Stimulated activated CD4-positive, alpha-beta T cell treated with anti-CD3 and anti-CD28 coated beads, Interleukin-1b, Interleukin-23, amount 100 ng/mL, for 48 hours (primary cell): ENCODE results near the gene NDUFV2.

Source experiments
- DNase-seq: peaks from one replicate; pipeline ENCODE4 v3.0.0-alpha.2; 2020

NDUFV2 gene

DNA sequence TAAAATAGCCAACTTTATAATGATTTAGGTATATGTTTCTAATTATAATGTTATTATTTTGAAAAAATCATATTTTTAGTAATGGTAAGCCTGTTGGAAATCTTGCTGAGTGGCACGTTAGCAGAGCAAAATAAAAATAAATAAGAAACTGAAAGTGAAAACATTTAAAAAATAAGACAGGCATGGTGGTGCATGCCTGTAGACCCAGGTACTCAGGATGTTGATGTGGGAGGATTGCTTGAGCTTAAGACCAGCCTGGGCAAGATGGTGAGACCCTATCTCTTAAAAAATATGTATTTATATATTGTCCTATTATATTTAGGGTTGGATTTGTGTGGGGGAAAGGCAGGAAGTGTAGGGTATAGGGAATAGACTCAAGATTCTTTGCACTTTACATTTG, 18.3 kb downstream of the NDUFV2 start:
- DNase-seq: no peak

DNA sequence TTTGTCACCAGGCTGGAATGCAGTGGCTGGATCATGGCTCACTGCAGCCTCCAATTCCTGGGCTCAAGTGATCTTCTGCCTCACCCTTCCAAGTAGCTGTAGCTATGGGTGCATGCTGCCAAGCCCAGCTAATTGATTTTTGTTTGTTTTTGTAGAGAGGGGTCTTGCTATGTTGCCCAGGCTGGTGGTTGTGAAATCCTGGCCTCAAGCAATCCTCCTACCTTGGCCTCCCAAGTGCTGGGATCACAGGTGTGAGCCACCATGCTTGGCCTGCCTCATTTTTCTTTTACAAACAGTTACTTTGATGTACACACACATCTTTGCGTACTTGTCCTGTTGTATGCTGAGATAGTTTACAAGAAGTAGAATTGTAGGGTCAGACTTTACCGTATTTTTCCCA, 21.0 kb downstream of the NDUFV2 start:
- DNase-seq: no peak

DNA sequence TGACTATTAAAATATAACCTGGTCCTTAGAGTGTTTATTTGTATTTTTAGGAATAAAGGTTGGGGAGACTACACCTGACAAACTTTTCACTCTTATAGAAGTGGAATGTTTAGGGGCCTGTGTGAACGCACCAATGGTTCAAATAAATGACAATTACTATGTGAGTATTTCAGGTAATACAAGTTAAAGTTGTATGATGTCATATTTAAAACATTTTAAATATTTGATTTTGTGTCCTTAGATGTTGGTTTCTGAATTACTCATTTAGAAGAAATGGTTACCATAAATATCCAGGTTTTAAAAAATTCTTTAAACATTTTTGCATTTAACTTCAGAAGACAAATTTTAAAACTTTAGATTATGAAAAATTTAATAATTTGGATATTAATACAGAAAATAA, 22.3 kb downstream of the NDUFV2 start:
- DNase-seq: no peak

DNA sequence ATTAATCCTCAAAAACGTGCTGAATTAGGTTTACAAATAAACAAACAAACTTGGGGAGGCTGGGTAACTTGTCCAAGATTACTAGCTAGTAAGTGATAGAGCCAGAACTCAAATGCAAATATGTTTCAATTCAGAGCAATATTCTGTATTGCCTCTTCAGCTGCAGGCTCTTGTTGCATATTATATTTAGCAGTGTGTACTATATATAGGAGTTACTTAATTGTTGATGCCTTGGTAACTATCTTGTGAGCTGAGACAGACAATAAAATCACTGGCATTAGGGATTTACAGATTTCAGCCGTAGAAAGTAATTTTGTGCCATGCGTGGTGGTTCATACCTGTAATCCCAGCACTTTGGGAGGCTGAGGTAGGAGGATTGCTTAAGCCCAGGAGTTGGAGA, 23.8 kb downstream of the NDUFV2 start:
- no peak for DNase-seq

DNA sequence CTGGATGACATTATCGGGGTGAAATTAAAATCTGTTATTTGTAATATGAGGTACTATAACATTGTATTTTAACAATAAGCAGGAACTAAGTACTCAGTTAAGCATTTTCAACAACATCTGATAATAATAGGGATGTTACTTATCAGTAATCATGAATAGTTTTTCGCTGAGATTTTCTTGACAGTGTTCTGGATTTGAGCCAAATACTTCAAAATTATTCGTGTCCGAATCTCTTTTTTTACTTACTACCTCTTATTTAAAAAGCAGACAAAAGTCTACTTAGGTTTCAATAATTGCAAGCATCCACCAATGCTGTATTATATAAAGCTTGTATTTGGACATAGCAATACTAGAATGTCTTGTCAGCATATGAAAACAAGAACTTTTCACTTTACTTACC, 27.7 kb downstream of the NDUFV2 start:
- DNase-seq: no peak

DNA sequence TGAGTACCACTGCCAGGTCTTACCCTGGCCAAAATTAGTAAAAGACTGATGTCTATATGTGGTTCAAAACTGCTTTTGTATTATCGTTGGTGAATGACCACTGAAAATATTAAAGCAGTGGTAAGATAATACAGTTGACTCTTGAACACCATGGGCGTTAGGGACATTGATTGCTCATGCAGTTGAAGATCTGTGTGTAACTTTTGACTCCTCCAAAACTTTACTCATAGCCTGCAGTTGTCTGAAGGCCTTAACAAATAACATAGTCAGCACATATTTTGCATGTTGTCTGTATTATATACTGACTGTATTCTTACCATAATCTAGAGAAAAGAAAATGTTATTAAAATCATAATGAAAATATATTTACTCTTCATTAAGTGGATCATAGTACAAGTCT, 28.3 kb downstream of the NDUFV2 start:
- no peak for DNase-seq

DNA sequence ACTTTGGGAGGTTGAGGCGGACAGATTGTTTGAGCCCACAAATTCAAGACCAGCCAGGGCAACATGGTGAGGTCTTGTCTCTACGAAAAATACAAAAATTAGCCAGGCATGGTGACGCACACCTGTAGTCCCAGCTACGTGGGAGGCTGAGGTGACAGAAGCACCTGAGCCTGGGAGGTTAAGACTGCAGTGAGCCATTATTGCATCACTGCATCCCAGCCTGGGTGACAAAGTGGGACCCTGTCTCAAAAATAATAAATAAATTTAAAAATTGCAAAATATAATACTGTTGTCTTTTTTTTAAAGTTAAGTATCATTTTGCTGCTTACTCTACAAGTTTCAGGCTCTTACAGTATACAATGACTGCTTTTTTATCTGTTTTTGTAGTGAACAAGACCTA, 30.1 kb downstream of the NDUFV2 start:
- no peak for DNase-seq

DNA sequence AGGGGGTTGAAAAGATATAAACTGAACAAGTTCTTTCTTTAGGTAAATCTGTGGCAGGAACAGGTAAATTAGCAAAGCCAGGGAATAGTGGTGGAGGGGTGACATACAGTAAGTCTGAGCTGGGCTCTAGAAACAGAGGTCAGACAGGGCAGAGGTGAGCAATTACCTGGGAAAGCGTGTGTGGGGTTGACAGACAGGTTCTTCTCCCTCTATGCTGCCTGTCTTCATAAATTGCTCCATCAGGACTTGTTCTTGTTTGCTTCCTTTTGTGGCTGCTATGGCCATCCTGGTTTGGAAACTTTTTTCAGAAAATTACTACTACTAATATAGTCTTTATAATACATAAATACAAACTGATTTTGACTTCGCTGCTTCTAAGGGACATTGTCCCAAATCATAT, 30.7 kb downstream of the NDUFV2 start:
- no peak for DNase-seq

DNA sequence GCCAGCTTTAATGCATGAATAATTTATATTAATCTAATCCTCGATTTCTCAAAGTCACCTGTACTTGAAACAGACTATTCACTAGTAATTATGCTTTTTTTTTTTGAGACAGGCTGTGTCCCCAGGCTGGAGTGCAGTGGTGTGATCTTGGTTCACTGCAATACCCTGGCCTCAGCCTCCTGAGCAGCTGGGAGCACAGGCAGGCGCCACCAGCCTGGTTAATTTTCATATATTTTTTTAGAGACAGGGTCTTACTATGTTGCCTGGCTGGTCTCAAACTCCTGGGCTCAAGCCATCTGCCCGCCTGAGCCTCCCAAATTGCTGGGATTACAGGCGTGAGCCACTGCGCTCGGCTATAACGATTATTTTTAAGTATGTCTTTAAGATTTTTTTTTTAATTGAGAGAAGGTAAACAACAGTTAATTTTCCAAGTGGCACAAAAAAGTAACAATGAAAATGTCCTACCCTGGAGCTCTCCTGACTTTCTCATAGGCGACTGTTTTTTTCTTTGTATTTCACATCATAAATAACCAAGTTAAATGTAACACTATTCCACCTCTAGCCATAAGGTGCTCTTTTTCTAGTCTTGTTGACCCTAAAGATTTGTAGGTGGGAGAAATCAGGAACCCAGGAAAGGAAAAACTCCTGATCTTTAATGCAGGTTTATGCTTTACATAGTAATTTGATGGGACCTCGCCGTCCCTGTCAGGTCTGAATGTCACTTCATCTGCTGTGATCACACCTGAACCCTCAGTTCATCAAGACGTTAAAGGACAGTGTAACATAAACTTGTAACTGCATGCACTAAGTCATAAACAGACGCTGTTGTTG, 32.8 kb downstream of the NDUFV2 start:
- DNase-seq: no peak

DNA sequence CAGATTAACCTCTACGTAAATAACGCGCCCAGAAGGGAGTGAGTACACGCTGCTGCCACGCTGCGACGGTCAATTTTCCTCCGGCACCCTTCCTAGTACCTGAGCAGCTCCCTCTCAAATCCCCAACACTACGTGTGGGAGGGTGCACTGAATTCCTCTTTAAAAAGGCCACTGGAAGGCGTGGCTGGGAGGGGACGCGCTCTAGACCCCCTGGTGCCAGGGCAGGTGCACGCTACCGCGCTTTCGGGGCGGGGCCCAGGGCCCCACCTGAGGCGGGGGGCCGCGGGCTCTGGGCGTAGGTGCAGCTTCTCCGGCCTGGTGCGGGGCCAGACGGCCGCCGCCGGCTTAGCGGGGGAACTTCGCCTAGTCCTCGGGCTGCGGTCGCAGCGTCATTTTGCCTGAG, 33.4 kb downstream of the NDUFV2 start:
- DNase-seq: no peak

DNA sequence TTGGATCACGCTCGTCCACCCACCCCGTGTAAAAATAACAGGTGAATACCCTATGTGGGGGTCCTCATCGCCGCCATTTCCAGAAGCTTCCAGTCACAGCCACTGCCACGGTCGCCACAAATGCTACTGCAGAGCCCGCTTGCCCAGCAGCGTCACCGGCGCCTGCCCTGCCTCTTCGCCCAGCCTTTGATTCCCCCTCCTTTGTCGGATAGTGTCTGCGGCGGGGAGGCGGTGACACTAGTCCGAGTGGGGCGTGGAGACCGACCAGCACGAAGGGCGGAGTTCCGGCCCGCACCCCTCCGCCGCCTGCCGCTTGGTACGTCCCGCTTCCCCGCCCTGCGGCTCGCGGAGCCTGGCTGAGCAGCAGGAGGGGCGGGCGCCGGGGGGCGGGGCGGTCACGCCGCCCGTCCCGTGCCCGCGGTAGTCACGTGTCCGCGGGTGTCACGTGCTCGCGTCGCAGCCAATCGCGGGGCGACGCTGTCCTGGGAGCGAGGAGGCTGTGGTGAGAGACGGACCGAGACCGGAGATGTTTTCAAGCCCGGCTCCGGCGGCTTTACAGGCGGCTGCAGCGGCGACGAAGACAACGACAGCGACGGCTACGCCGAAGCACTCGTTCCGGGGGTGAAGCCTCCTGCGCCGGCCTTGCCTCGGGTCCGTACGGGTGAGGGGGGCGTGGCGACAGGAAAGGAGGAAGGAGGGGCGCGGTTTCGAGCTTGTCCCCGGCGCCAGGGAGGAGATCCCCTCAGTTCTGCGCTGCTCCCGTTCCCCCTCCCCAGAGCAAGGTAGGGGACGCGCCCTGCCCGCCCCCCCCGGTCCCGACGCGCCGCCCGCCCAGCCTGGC, 34.0 kb downstream of the NDUFV2 start, which contains the start of gene ANKRD12:
Gene ANKRD12, plus strand, starts transcription at position 467 of the 841 bp plus-strand sequence. CDS start 45,652 bp downstream, outside the sequence.
- peak; percentile 97 for DNase-seq

DNA sequence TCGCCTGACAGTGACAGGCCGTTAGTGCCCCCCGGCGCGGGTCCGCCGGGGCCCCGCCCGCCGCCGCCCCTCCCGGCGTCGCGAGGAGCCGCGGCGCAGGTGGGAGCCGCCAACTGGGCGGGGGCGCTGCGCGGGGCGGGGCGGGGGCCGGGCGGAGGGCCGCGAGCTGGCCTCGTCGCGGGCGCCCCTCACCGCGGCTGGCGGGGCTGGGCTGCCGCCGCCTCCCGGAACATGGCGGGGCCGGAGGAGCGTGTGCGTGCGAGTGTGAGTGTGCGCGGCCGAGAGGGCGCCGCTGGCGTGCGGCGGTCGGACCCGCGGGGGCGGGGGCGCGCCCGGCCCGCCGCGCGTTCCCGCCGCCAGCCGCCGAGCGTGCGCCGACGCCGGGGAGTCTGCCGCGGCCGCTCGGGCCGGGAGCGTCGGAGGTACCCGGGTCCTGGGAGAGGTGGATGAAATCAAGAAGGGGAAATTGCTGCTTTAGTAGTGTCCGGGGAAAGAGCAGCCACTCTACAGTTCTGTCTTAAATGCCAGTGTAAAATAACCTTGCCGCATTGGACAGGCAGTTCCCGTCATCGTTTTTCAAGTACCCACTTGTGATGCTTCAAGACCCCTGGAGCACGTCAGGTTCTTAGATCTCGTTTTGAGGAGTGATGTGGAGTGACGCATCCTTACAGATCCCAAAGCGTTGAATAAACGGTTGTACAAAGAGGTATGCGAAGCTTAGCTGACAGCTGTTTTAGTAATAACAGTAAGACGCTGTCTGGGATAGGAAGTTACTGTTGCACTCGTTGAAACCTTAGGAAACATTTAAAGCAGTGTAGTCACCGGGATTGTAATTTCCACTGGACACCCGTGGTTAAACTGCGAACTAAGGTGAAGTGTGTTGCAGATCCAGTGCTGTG, 34.9 kb downstream of the NDUFV2 start:
- DNase-seq: peak; percentile 63

DNA sequence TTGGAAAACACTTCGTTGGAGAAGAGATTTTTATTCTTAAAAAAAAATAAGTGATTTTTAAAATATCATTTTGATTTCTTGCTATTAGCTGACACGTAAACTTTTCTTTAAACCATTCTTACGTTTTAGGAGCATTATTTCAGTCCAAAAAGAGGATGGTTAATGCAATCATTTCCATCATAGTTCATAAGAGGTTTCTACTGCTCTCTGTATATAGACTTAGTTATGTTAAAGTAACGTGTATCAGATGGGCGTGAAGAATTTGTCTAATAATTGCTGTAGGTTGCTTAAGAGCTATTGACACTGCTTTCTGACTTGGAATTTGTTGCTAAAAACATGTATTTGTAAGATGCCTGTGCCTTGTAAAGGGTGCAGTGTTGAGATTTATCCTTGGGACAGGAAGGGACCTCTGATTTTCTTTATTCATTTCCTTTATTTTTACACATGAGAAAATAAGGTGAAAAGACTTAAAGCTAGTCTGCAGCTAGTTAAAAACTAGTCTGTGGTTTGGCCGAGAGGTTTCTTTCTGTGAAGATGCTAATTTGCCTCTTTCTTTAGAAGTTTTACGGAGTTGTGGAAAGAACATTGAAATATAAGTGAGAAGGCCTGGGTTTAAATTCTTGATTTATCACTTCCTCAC, 37.0 kb downstream of the NDUFV2 start:
- no peak for DNase-seq

DNA sequence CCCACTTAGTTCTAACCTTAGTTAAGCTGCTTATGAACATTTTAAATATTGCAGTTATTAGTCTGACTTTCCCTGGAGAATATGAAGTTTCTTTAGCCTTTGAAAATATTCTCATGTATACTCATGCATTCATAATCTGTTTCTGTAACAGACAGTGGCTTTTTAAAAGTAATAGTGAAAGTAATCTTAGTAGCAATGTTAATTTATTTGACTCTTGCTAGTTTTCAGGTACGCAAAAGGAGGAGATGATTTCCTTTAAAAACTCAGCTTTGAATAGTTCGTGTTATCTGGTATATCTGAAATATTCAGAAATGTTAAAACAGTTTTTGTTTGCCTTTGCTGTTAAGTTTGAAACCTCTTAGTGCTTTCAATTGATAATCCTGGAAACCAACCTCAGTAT, 37.9 kb downstream of the NDUFV2 start:
- DNase-seq: no peak

DNA sequence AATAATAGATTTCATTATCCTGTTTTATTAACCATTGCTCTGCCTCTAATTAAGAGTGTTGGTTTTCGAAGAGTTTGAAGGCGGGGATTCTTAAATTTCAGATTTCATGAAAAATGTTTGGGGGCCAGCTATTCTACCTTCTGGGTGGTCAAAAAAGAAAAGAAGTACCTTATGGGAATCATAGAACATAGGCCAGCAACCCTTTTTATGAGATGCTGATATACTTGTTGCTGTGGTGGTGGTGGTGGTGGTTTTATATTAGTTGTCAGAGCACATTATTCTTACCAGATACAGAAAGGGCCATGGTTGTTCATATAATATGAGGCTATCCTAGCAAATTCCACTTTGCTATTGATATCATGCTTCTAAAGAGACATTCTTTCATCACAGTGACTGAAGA, 38.5 kb downstream of the NDUFV2 start:
- no peak for DNase-seq

DNA sequence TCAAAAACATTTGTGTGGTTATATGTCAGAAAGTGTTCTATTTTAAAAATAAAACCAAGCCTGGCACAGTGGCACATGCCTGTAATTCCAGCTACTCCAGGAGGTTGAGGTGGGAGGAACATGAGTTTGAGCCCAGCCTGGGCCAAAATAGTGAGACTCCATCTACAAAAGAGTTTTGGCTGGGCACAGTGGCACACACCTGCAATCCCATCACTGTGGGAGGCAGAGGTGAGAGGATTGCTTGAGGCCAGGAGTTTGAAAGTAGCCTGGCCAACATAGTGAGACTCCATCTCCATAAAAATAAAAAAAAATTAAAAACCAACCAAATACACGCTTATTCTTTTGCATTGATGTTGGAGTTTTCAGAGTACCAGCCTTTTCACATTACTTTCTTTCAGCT, 43.7 kb downstream of the NDUFV2 start:
- no peak for DNase-seq

DNA sequence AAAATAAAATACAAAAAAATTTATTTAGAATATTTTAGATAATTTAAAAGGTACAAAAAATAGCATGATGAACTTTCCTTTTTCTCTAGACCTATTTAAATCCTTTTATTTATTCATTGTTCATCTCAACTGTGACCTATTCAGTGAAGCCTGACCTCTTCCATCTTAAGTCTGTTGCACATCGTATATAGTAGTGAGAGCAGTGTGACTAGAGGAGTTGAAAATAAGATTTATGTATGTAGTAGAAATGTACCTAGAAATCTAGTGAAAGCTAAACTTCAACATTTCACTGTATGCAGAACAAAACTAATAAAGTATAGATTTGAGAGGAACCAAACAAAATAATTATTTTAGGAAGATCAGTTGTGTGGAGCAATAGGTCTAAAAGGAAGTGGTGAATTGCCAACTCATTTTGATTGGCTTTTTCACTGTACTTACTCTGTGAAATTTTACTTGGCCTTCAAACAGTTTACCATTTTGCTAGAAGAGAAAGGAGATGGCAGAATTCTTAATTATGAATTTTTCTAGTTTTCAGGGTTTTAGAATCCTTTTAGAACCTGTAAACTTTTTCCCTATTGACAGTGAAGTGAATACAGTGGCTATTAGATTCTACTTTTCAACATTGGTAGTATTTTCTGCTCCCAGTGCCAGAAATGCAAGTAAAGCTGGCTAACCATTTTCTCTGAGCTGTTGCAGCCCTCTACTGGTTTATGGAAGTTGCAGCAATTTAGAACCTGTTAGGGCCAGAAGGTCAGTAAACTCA, 45.1 kb downstream of the NDUFV2 start:
- no peak for DNase-seq

DNA sequence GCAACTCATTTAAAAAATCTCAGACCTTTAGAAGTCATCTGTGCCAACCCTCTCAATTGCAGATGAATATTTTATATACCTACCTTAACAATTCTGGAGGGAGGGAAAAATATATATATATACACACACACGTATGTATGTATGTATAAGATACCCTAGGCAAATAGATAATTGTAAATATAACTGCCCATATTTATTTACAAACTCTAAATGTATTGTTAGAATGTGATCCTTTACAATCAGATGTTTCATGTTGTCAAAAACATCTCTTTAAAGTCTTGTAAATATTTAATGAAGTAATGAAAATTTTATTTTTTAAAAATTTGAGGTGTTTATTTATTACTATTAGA, 45.7 kb downstream of the NDUFV2 start:
- DNase-seq: no peak

DNA sequence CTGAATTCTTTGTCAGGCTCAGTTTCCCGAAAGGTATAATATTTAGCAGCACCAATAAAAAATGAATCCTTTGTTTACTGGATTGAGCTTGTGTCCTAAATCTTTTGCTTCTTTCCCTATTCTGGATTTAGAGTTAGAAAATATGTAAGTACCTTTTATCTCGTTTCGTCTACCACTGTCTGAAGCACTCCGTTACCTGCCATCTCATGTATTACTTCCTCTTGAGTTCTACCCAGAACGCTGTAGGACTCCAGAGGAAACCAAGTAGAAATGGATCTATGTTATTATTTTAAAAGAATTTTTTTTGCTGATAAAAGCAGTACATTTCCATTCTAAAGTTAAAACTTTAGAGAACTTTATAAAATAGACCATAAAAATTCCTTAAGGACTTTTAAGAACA, 47.6 kb downstream of the NDUFV2 start:
- no peak for DNase-seq

DNA sequence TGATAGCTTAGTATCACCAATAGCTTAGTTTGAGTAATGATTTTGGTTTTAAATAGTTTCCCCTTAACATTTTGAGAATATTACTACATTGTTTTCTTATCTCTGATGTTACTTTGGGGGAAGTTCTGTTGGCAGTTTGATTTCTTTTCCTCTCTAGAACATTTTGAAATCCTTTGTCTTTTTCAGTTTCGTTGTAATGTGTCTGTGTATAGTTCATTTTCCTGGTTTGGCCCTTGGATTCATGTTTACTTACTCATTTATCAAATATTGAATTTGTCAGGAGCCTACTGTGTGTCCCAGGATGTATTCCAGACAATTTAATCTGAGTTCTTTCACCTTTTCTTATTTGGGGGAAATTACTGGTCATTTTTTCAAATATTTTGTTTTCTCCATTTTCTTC, 50.8 kb downstream of the NDUFV2 start:
- no peak for DNase-seq

DNA sequence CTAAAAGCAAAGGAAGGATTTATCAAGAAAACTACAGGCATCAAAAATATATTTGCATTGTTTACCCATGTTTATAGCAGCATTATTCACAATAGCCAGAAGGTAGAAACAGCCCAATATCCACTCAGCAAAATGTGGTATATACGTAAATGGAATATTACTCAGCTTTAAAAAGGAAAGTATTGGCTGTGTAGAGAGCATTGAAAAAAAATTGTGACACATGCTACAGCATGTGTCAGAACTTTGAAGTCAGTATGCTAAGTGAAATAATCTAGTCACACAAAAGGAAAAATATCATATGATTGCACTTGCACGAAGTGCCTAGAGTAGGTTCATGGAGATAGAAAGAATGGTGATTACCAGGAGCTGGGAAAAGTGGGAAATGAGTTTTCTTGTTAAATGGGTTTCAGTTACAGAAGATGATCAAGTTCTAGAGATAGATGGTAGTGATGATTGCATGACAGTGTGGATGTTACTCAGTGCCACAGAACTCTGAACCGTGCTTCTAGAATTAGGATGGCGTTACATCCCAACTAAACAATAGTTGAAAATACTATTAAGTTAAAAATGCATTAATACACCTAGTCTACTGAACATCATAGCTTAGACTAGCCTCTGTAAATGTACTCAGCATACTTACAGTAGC, 54.2 kb downstream of the NDUFV2 start:
- no peak for DNase-seq
